Osteoblast (primary cell): Measurements from ENCODE around the gene SPIB. TPM values are rescaled to one million over a fixed set of nuclear protein-coding genes. Genes with fewer than 3 reads are reported as not detected.

ENCODE experiments used
- DNase-seq: peaks from one replicate; pipeline ENCODE4 v3.0.0; 2011; ENCODE audit warnings: low spot score, mixed read lengths; ENCODE audit not compliant: insufficient read length; ENCODE audit errors: missing footprints
- H2AFZ ChIP-seq: 2 replicates; pipeline ENCODE4 v1.6.0; 2011; ENCODE audit warnings: mild to moderate bottlenecking, low read length
- H3K27ac ChIP-seq: 2 replicates; pipeline ENCODE4 v1.5.1; 2011; ENCODE audit warnings: mild to moderate bottlenecking, low read depth, low read length, moderate library complexity
- H3K27me3 ChIP-seq: 2 replicates; pipeline ENCODE4 v1.6.0; 2012; ENCODE audit warnings: mild to moderate bottlenecking, control low read depth, inconsistent platforms, low read length, moderate library complexity; ENCODE audit not compliant: insufficient read depth
- H3K36me3 ChIP-seq: 2 replicates; pipeline ENCODE4 v1.5.1; 2011; ENCODE audit warnings: mild to moderate bottlenecking, low read length, control low read depth, moderate library complexity; ENCODE audit not compliant: insufficient read depth
- H3K4me1 ChIP-seq: 2 replicates; pipeline ENCODE4 v1.5.1; 2011; ENCODE audit warnings: mild to moderate bottlenecking, low read length, control low read depth, moderate library complexity; ENCODE audit not compliant: insufficient read depth
- H3K4me2 ChIP-seq: 2 replicates; pipeline ENCODE4 v1.6.0; 2011; ENCODE audit warnings: mild to moderate bottlenecking, low read length; ENCODE audit not compliant: insufficient read depth
- H3K4me3 ChIP-seq: fragments of 200-600 bp; sonication (generic); 3 replicates; pipeline ENCODE4 v1.5.1; 2012; ENCODE audit warnings: mild to moderate bottlenecking, low read length, inconsistent platforms; ENCODE audit not compliant: insufficient read depth
- H3K79me2 ChIP-seq: 2 replicates; pipeline ENCODE4 v1.6.0; 2012; ENCODE audit warnings: mild to moderate bottlenecking, low read length, control low read depth, inconsistent platforms; ENCODE audit not compliant: insufficient read depth
- H3K9me3 ChIP-seq: 2 replicates; pipeline ENCODE4 v1.5.1; 2011; ENCODE audit warnings: low read depth, low read length, control low read depth
- H4K20me1 ChIP-seq: 2 replicates; pipeline ENCODE4 v1.6.0; 2012; ENCODE audit warnings: mild to moderate bottlenecking, low read length, control low read depth; ENCODE audit not compliant: insufficient read depth
- CTCF ChIP-seq: IDR thresholded peaks from 2 replicates; pipeline ENCODE4 v1.5.1; 2011; ENCODE audit warnings: mild to moderate bottlenecking, low read depth, low read length, moderate library complexity; ENCODE audit errors: extremely low read depth
- total RNA-seq: library from RNA; depleted of rRNA; stranded (reverse); fragments of >200 nt; gene quantifications from 2 replicates; pipeline ENCODE4 v1.2.3, GENCODE V29; 2012

Gene SPIB
- total RNA-seq, 1 donor: 0.36 TPM

- Histone ChIP-seq H3K4me3 (no peak overlapping the region), H3K36me3 (peaks cover 3% of the 10 kb centered on the region), H3K4me2 (no peak overlapping the region), H4K20me1 (no peaks in the 10 kb centered on the region), H3K9me3 (no peaks in the 10 kb centered on the region), H3K4me1 (no peaks in the 10 kb centered on the region), H3K79me2 (no peaks in the 10 kb centered on the region), H3K27me3 (no peaks in the 10 kb centered on the region), H3K27ac (no peak overlapping the region), H2AFZ (no peak overlapping the region)
- no peak for DNase-seq
- no peak for TF ChIP-seq CTCF
Measured at GRCh38 chr19:50413096-50413495, 5.6 kb upstream of the SPIB start.

GRCh38 chr19:50413531-50413930 lies 5.2 kb upstream of the SPIB start:
- no peak overlapping the region for H3K4me2 ChIP-seq
- no peaks in the 10 kb centered on the region for H3K9me3 ChIP-seq
- H3K79me2 ChIP-seq: no peaks in the 10 kb centered on the region
- H3K36me3 ChIP-seq: peaks cover 3% of the 10 kb centered on the region
- no peaks in the 10 kb centered on the region for H4K20me1 ChIP-seq
- H3K4me1 ChIP-seq: no peaks in the 10 kb centered on the region
- TF ChIP-seq CTCF: no peak
- no peaks in the 10 kb centered on the region for H3K27me3 ChIP-seq
- no peak overlapping the region for H3K4me3 ChIP-seq
- no peak overlapping the region for H2AFZ ChIP-seq
- H3K27ac ChIP-seq: no peak overlapping the region
- DNase-seq: no peak

GRCh38 chr19:50414864-50415660 lies 3.7 kb upstream of the SPIB start:
- peak; percentile 66 for TF ChIP-seq CTCF
- Histone ChIP-seq H3K4me2 (no peak overlapping the region), H4K20me1 (no peaks in the 10 kb centered on the region), H3K27me3 (peaks cover 9% of the 10 kb centered on the region), H3K9me3 (no peaks in the 10 kb centered on the region), H3K4me3 (no peak overlapping the region), H2AFZ (peak overlapping the region; percentile 44), H3K4me1 (no peaks in the 10 kb centered on the region), H3K36me3 (no peaks in the 10 kb centered on the region), H3K27ac (no peak overlapping the region), H3K79me2 (no peaks in the 10 kb centered on the region)
- DNase-seq: peak; percentile 99

GRCh38 chr19:50415661-50416033 lies 3.1 kb upstream of the SPIB start:
- H3K4me3 ChIP-seq: no peak overlapping the region
- no peak for TF ChIP-seq CTCF
- peaks cover 10% of the 10 kb centered on the region for H3K27me3 ChIP-seq
- no peak overlapping the region for H3K4me2 ChIP-seq
- no peaks in the 10 kb centered on the region for H3K9me3 ChIP-seq
- no peaks in the 10 kb centered on the region for H3K79me2 ChIP-seq
- no peaks in the 10 kb centered on the region for H3K4me1 ChIP-seq
- no peak for DNase-seq
- H3K27ac ChIP-seq: no peak overlapping the region
- no peaks in the 10 kb centered on the region for H4K20me1 ChIP-seq
- no peaks in the 10 kb centered on the region for H3K36me3 ChIP-seq
- H2AFZ ChIP-seq: no peak overlapping the region
